K562 (cell line): ENCODE measurements around the gene CYB561A3. TPM values are rescaled to one million over a fixed set of nuclear protein-coding genes. Genes with fewer than 3 reads are reported as not detected.

Source experiments
- ARID2 ChIP-seq: fragments of 450-650 bp; IDR thresholded peaks from 2 replicates; pipeline ENCODE4 v1.6.1; 2017; ENCODE audit warnings: antibody characterized with exemption, mild to moderate bottlenecking
- ATF3 ChIP-seq, 2 experiments: fragments of 450-650 bp in 1 of 2; sonication (generic) in 1 of 2; formaldehyde crosslinking in 1 of 2; IDR thresholded peaks in 1 of 2; conservative IDR thresholded peaks in 1 of 2; 2 replicates each; pipeline versions ENCODE4 v1.6.1 to v1.8.1; 2016 to 2023; ENCODE audit warnings: mild to moderate bottlenecking in 2 of 2, moderate library complexity in 2 of 2, inconsistent platforms in 1 of 2, missing genetic modification reagents in 1 of 2
- BCOR ChIP-seq: fragments of 450-650 bp; IDR thresholded peaks from 2 replicates; pipeline ENCODE4 v1.6.1; 2016
- ELF2 ChIP-seq: fragments of 250-450 bp; sonication (Bioruptor Pico); IDR thresholded peaks from 2 replicates; pipeline ENCODE4 v1.5.0; 2021; ENCODE audit warnings: mild to moderate bottlenecking
- EP400 ChIP-seq: fragments of 450-650 bp; IDR thresholded peaks from 2 replicates; pipeline ENCODE4 v1.6.1; 2017; ENCODE audit warnings: antibody characterized with exemption, mild to moderate bottlenecking, moderate library complexity
- ETV5 ChIP-seq: sonication (generic); formaldehyde crosslinking; IDR thresholded peaks from 2 replicates; pipeline ENCODE4 v1.4.0; 2020; ENCODE audit warnings: low read depth, mild to moderate bottlenecking, missing genetic modification reagents
- GABPB1 ChIP-seq: sonication (generic); formaldehyde crosslinking; IDR thresholded peaks from 2 replicates; pipeline ENCODE4 v1.8.0; 2022; ENCODE audit warnings: mild to moderate bottlenecking, missing genetic modification reagents
- JUNB ChIP-seq: fragments of 450-650 bp; formaldehyde crosslinking; conservative IDR thresholded peaks from 2 replicates; pipeline ENCODE4 v1.4.0; 2020; ENCODE audit warnings: mild to moderate bottlenecking
- JUND ChIP-seq, 2 experiments: IDR thresholded peaks; 2 replicates in 1 of 2; 3 replicates in 1 of 2; pipeline ENCODE4 v1.6.1; 2011; ENCODE audit warnings: borderline replicate concordance in 2 of 2, low read depth in 2 of 2, low read length in 2 of 2, improper control_type of control experiment in 1 of 2, missing biosample characterization in 1 of 2, missing genetic modification characterization in 1 of 2, missing genetic modification reagents in 1 of 2
- KDM1A ChIP-seq, 2 experiments: fragments of 450-650 bp; IDR thresholded peaks; 2 replicates each; pipeline ENCODE4 v1.6.1; 2016; ENCODE audit warnings: mild to moderate bottlenecking in 2 of 2
- LCOR ChIP-seq: sonication (generic); formaldehyde crosslinking; IDR thresholded peaks from 2 replicates; pipeline ENCODE4 v1.8.0; 2022; ENCODE audit warnings: mild to moderate bottlenecking, missing genetic modification reagents
- MCM7 ChIP-seq, 2 experiments: fragments of 450-650 bp; IDR thresholded peaks; 2 replicates each; pipeline ENCODE4 v1.6.1; 2016 to 2018
- MYC ChIP-seq, 2 experiments: fragments of 250-450 bp in 1 of 2; sonication (Bioruptor Pico) in 1 of 2; IDR thresholded peaks; 2 replicates each; pipeline versions ENCODE4 v1.5.1 to v1.6.1; 2012 to 2021; ENCODE audit warnings: low read depth in 2 of 2, borderline replicate concordance in 1 of 2, improper control_type of control experiment in 1 of 2, low read length in 1 of 2, mild to moderate bottlenecking in 1 of 2, moderate library complexity in 1 of 2
- RBFOX2 ChIP-seq: fragments of 200-400 bp; formaldehyde crosslinking; IDR thresholded peaks from 2 replicates; pipeline ENCODE4 v1.6.1; 2017; ENCODE audit warnings: low read depth, mild to moderate bottlenecking, low read length, moderate library complexity
- RBM15 ChIP-seq: fragments of 200-400 bp; formaldehyde crosslinking; IDR thresholded peaks from 2 replicates; pipeline ENCODE4 v1.6.1; 2018; ENCODE audit warnings: mild to moderate bottlenecking, low read length, moderate library complexity; ENCODE audit not compliant: insufficient read depth
- SRSF1 ChIP-seq: fragments of 200-400 bp; formaldehyde crosslinking; IDR thresholded peaks from 2 replicates; pipeline ENCODE4 v1.6.1; 2017; ENCODE audit warnings: mild to moderate bottlenecking, low read depth, low read length, moderate library complexity
- TRIM28 ChIP-seq: fragments of 450-650 bp; IDR thresholded peaks from 2 replicates; pipeline ENCODE4 v1.6.1; 2017
- ZBTB17 ChIP-seq: fragments of 450-650 bp; formaldehyde crosslinking; IDR thresholded peaks from 2 replicates; pipeline ENCODE4 v1.4.0; 2020; ENCODE audit warnings: mild to moderate bottlenecking
- ZC3H4 ChIP-seq: sonication (generic); formaldehyde crosslinking; IDR thresholded peaks from 2 replicates; pipeline ENCODE4 v1.9.0; 2021; ENCODE audit warnings: missing genetic modification reagents, borderline replicate concordance
- ZFP1 ChIP-seq: fragments of 450-650 bp; formaldehyde crosslinking; IDR thresholded peaks from 2 replicates; pipeline ENCODE4 v1.4.0; 2020; ENCODE audit warnings: mild to moderate bottlenecking, mixed read lengths
- ZNF311 ChIP-seq: fragments of 250-450 bp; sonication (Bioruptor Pico); IDR thresholded peaks from 2 replicates; pipeline ENCODE4 v1.4.0; 2020; ENCODE audit warnings: mild to moderate bottlenecking, moderate library complexity
- polyA plus RNA-seq, 8 experiments: library from polyadenylated mRNA; depleted of rRNA in 4 of 8; stranded (reverse) in 5 of 8; unstranded in 3 of 8; fragments of >200 nt; fragmentation: Nextera tagmentation in 2 of 8; fragmentation: Illumina TruSeq in 1 of 8; extraction: Ambion mirVana in 2 of 8; extraction: Trizol in 1 of 8; gene quantifications; 2 replicates each; pipeline versions ENCODE4 v1.2.1 to v1.2.3, GENCODE V29; 2011 to 2014; ENCODE audit warnings: inconsistent platforms in 1 of 8, missing spikeins in 1 of 8
- total RNA-seq, 7 experiments: library from RNA; depleted of rRNA in 6 of 7; stranded (reverse); fragments of >200 nt in 6 of 7; fragmentation: Illumina TruSeq in 2 of 7; extraction: Trizol in 2 of 7; gene quantifications; 2 replicates each; pipeline versions ENCODE4 v1.2.1 to v1.2.3, GENCODE V29; 2011 to 2021; ENCODE audit warnings: low replicate concordance in 1 of 7
- TF ChIP-seq, protein P1 (sequence below): sonication (generic); formaldehyde crosslinking; IDR thresholded peaks from 2 replicates; pipeline ENCODE4 v1.8.0; 2023; ENCODE audit warnings: mild to moderate bottlenecking, missing genetic modification reagents
- TF ChIP-seq, protein P2 (sequence below): fragments of 450-650 bp; formaldehyde crosslinking; IDR thresholded peaks from 2 replicates; pipeline ENCODE4 v1.4.0; 2022; ENCODE audit warnings: mild to moderate bottlenecking, moderate library complexity
- TF ChIP-seq, protein P3 (sequence below): sonication (generic); formaldehyde crosslinking; IDR thresholded peaks from 2 replicates; pipeline ENCODE4 v1.8.1; 2023; ENCODE audit warnings: mild to moderate bottlenecking, missing genetic modification reagents

The CYB561A3 gene
- total and polyA plus RNA-seq, 9 of the 15 experiments (the other 6 are each of a cell fraction or from before 2014, with no cell fraction given), result 29.2 to 78.9 (median 37.9) TPM

GRCh38 chr11:61336171-61336935, 25.3 kb downstream of the CYB561A3 start (continued):
- TF ChIP-seq, protein P1, sequence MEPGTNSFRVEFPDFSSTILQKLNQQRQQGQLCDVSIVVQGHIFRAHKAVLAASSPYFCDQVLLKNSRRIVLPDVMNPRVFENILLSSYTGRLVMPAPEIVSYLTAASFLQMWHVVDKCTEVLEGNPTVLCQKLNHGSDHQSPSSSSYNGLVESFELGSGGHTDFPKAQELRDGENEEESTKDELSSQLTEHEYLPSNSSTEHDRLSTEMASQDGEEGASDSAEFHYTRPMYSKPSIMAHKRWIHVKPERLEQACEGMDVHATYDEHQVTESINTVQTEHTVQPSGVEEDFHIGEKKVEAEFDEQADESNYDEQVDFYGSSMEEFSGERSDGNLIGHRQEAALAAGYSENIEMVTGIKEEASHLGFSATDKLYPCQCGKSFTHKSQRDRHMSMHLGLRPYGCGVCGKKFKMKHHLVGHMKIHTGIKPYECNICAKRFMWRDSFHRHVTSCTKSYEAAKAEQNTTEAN (CRISPR knock-in tag), result no peak
- TF ChIP-seq ETV5 (CRISPR knock-in tag) (peak; percentile 88), ZNF311 (no peak), BCOR (no peak), SRSF1 (no peak), TRIM28 (no peak), ZBTB17 (CRISPR knock-in tag) (no peak), LCOR (CRISPR knock-in tag) (peak; percentile 79), ARID2 (peak; percentile 85), MCM7 (IDR thresholded peaks at IDR 0.05) (no peak), ATF3 (IDR thresholded peaks at IDR 0.05) (no peak), ATF3 (CRISPR knock-in tag; conservative IDR thresholded peaks at IDR 0.05) (no peak), MYC (IDR thresholded peaks at IDR 0.05; ENCODE audit: low read depth, low read length) (peak; percentile 62), MYC (CRISPR knock-in tag; IDR thresholded peaks at IDR 0.05; ENCODE audit: borderline replicate concordance, low read depth) (no peak), JUND (IDR thresholded peaks at IDR 0.05; ENCODE audit: borderline replicate concordance, low read depth, low read length) (0 out of 2 replicates have a peak, but pooled peaks have one; percentile 18), JUND (tag; IDR thresholded peaks at IDR 0.05; ENCODE audit: borderline replicate concordance, low read depth, low read length) (peak; percentile 14; the same call in 1 of the 3 replicates), EP400 (0 out of 2 replicates have a peak, but pooled peaks have one; percentile 15), ELF2 (no peak), ZC3H4 (CRISPR knock-in tag) (no peak), ZFP1 (CRISPR knock-in tag) (no peak), RBM15 (no peak), RBFOX2 (peak; percentile 49; the same call in 1 of the 2 replicates), KDM1A (IDR thresholded peaks at IDR 0.05) (no peak), GABPB1 (peak; percentile 79), JUNB (CRISPR knock-in tag) (no peak)
- TF ChIP-seq, protein P2, sequence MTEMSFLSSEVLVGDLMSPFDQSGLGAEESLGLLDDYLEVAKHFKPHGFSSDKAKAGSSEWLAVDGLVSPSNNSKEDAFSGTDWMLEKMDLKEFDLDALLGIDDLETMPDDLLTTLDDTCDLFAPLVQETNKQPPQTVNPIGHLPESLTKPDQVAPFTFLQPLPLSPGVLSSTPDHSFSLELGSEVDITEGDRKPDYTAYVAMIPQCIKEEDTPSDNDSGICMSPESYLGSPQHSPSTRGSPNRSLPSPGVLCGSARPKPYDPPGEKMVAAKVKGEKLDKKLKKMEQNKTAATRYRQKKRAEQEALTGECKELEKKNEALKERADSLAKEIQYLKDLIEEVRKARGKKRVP, result no peak
- TF ChIP-seq, protein P3, sequence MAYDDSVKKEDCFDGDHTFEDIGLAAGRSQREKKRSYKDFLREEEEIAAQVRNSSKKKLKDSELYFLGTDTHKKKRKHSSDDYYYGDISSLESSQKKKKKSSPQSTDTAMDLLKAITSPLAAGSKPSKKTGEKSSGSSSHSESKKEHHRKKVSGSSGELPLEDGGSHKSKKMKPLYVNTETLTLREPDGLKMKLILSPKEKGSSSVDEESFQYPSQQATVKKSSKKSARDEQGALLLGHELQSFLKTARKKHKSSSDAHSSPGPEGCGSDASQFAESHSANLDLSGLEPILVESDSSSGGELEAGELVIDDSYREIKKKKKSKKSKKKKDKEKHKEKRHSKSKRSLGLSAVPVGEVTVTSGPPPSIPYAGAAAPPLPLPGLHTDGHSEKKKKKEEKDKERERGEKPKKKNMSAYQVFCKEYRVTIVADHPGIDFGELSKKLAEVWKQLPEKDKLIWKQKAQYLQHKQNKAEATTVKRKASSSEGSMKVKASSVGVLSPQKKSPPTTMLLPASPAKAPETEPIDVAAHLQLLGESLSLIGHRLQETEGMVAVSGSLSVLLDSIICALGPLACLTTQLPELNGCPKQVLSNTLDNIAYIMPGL (CRISPR knock-in tag), result no peak
